GM12878 (cell line): ENCODE measurements around the gene NSFL1C.

ENCODE experiments used
- CBX3 ChIP-seq: fragments of 200-600 bp; sonication (generic); IDR thresholded peaks from 2 replicates; pipeline ENCODE4 v1.6.1; 2016; ENCODE audit warnings: low read depth, borderline replicate concordance
- CREB1 ChIP-seq: IDR thresholded peaks from 2 replicates; pipeline ENCODE4 v1.6.1; 2012; ENCODE audit warnings: low read depth, mild to moderate bottlenecking, inconsistent platforms
- CREM ChIP-seq: IDR thresholded peaks from 2 replicates; pipeline ENCODE4 v1.6.1; 2014; ENCODE audit warnings: antibody characterized with exemption, low read depth
- CTCF ChIP-seq, 3 experiments: IDR thresholded peaks in 2 of 3; conservative IDR thresholded peaks in 1 of 3; 2 replicates each; pipeline ENCODE4 v1.5.1; 2011; ENCODE audit warnings: low read depth in 3 of 3, low read length in 3 of 3, mild to moderate bottlenecking in 3 of 3, control low read depth in 2 of 3, moderate library complexity in 2 of 3, inconsistent platforms in 1 of 3, mixed read lengths in 1 of 3; ENCODE audit not compliant: control insufficient read depth in 2 of 3, insufficient read depth in 1 of 3; ENCODE audit errors: extremely low read depth in 1 of 3
- E2F4 ChIP-seq: IDR thresholded peaks from 2 replicates; pipeline ENCODE4 v1.6.1; 2012; ENCODE audit warnings: low read depth, low read length, improper control_type of control experiment
- EP300 ChIP-seq, 2 experiments: fragments of 150-350 bp in 1 of 2; IDR thresholded peaks; 2 replicates each; pipeline ENCODE4 v1.6.1; 2011 to 2012; ENCODE audit warnings: low read depth in 2 of 2, low read length in 2 of 2, borderline replicate concordance in 1 of 2, improper control_type of control experiment in 1 of 2, inconsistent platforms in 1 of 2; ENCODE audit not compliant: control insufficient read depth in 1 of 2
- EZH2 ChIP-seq: IDR thresholded peaks from 2 replicates; pipeline ENCODE4 v1.6.1; 2012; ENCODE audit warnings: low read depth, mild to moderate bottlenecking, control low read depth, inconsistent platforms, low read length, borderline replicate concordance; ENCODE audit not compliant: control insufficient read depth
- JUNB ChIP-seq: IDR thresholded peaks from 2 replicates; pipeline ENCODE4 v1.6.1; 2016; ENCODE audit warnings: antibody characterized with exemption, mild to moderate bottlenecking
- KDM1A ChIP-seq: fragments of 200-600 bp; sonication (generic); IDR thresholded peaks from 2 replicates; pipeline ENCODE4 v1.6.1; 2016; ENCODE audit warnings: borderline replicate concordance
- MYC ChIP-seq: IDR thresholded peaks from 2 replicates; pipeline ENCODE4 v1.6.1; 2011; ENCODE audit warnings: mild to moderate bottlenecking, low read length, moderate library complexity, inconsistent platforms; ENCODE audit not compliant: insufficient read depth, insufficient replicate concordance, insufficient read length, severe bottlenecking
- POLR2A ChIP-seq: IDR thresholded peaks from 2 replicates; pipeline ENCODE4 v1.6.1; 2011; ENCODE audit warnings: low read depth, mild to moderate bottlenecking, low read length
- SREBF2 ChIP-seq: IDR thresholded peaks from 2 replicates; pipeline ENCODE4 v1.6.1; 2012; ENCODE audit warnings: mild to moderate bottlenecking, low read length

- TF ChIP-seq POLR2A (no peak), CTCF (IDR thresholded peaks at IDR 0.05 in 2 of 3, conservative IDR thresholded peaks at IDR 0.05 in 1 of 3; ENCODE audit: control insufficient read depth in 2 of 3, extremely low read depth in 1 of 3, insufficient read depth in 1 of 3, low read depth in 3 of 3, low read length in 3 of 3) (no peak), KDM1A (no peak), JUNB (no peak), CBX3 (no peak), E2F4 (no peak), CREM (no peak), MYC (no peak), EZH2 (no peak), EP300 (IDR thresholded peaks at IDR 0.05; ENCODE audit: borderline replicate concordance in 1 of 2, control insufficient read depth in 1 of 2, low read depth in 2 of 2, low read length in 2 of 2) (no peak), SREBF2 (no peak), CREB1 (no peak)
Observed at GRCh38 chr20:1469306-1469905, 2.8 kb upstream of the NSFL1C start.
